Esophagus (tissue), 2 donors: Measurements from ENCODE around the gene CPEB1. TPM values are rescaled to one million over a fixed set of nuclear protein-coding genes. Genes with fewer than 3 reads are reported as not detected.

Experiments used
- H3K27ac ChIP-seq, 2 donors: one replicate each; pipeline ENCODE4 v1.5.1; 2013; ENCODE audit warnings: low read depth in 2 of 2, mild to moderate bottlenecking in 2 of 2, inconsistent platforms in 1 of 2, low read length in 1 of 2, moderate library complexity in 1 of 2
- H3K27me3 ChIP-seq, 2 donors: one replicate each; pipeline ENCODE4 v1.6.1; 2013; ENCODE audit warnings: low read length in 2 of 2, control low read depth in 1 of 2, mild to moderate bottlenecking in 1 of 2; ENCODE audit not compliant: insufficient read depth in 2 of 2, control insufficient read depth in 1 of 2
- H3K36me3 ChIP-seq, 2 donors: one replicate each; pipeline ENCODE4 v1.6.1; 2013; ENCODE audit warnings: low read length in 1 of 2; ENCODE audit not compliant: control insufficient read depth in 2 of 2, insufficient read depth in 2 of 2
- H3K4me1 ChIP-seq, 2 donors: one replicate each; pipeline ENCODE4 v1.6.1; 2013; ENCODE audit warnings: low read length in 1 of 2; ENCODE audit not compliant: control insufficient read depth in 2 of 2, insufficient read depth in 2 of 2
- H3K4me3 ChIP-seq, 2 donors: one replicate each; pipeline ENCODE4 v1.5.1; 2013; ENCODE audit warnings: low read length in 2 of 2, mild to moderate bottlenecking in 2 of 2, low read depth in 1 of 2, moderate library complexity in 1 of 2
- H3K9me3 ChIP-seq, 2 donors: one replicate each; pipeline ENCODE4 v1.6.1; 2013; ENCODE audit warnings: mild to moderate bottlenecking in 2 of 2, low read depth in 1 of 2, low read length in 1 of 2, moderate library complexity in 1 of 2; ENCODE audit not compliant: control insufficient read depth in 2 of 2, insufficient read depth in 1 of 2
- WGBS, 2 donors: extraction: QIAGEN DNeasy Blood & Tissue Kit; methylation state at CpG; one replicate each; pipeline ENCODE4 v1.1.7; 2013; 5-methylcytosine and 5-hydroxymethylcytosine counted together
- polyA plus RNA-seq, 2 donors: library from polyadenylated mRNA; stranded (reverse); fragments of 200-250 nt; gene quantifications; one replicate each; pipeline ENCODE4 v1.2.3, GENCODE V29; 2013
- donor health status: healthy with polysubstance abuse.
- donor health status: Bipolar disorder and iron deficiency.

The CPEB1 gene
- polyA plus RNA-seq, 2 donors: 0.41 to 0.79 TPM

DNA sequence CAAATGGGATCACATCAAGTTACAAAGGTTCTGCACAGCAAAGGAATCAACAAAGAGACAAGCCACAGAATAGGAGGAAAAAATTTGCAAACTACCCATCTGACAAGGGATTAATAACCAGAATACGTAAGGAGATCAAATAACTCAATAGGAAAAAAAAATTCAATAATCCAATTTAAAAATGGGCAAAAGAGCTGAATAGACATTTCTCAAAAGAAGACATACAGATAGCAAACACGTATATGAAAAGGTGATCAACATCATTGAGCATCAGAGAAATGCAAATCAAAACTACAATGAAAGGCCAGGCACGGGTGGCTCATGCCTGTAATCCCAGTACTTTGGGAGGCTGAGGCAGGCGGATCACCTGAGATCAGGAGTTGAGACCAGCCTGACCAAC lies 23.5 kb upstream of the CPEB1 start:
- Histone ChIP-seq H3K36me3 (no peaks in the 10 kb centered on the region), H3K27ac (no peak overlapping the region), H3K9me3 (no peaks in the 10 kb centered on the region), H3K27me3 (no peaks in the 10 kb centered on the region), H3K4me3 (no peak overlapping the region), H3K4me1 (no peaks in the 10 kb centered on the region)
- whole genome bisulfite sequencing, 2 donors: 84 to 91% methylated on average over 4 of the region's 4 CpGs

DNA sequence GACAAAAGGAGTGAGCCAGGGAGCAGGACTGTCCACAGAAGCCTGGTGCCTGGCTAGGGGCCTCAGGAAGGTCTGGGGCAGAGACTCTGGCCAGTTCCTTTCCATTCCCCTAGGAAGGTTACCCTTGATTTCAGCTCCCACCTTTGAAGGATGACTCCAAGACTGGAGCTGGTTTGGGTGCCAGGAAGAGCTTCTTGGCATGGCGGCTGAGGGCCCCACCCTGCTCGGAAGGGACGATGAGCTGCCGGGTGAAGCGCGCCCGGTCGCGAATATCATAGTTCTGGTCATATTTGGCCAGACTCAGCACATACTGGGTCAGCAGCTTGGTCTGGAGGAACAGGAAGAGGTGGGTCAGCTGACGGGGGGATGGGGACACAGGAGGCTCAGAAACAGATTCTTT lies 19.4 kb upstream of the CPEB1 start:
- Histone ChIP-seq H3K4me3 (no peak overlapping the region), H3K9me3 (no peaks in the 10 kb centered on the region), H3K27me3 (no peaks in the 10 kb centered on the region), H3K27ac (no peak overlapping the region), H3K4me1 (no peaks in the 10 kb centered on the region), H3K36me3 (no peaks in the 10 kb centered on the region)
- 89% methylated on average over 10 of the region's 10 CpGs for WGBS, 2 donors

DNA sequence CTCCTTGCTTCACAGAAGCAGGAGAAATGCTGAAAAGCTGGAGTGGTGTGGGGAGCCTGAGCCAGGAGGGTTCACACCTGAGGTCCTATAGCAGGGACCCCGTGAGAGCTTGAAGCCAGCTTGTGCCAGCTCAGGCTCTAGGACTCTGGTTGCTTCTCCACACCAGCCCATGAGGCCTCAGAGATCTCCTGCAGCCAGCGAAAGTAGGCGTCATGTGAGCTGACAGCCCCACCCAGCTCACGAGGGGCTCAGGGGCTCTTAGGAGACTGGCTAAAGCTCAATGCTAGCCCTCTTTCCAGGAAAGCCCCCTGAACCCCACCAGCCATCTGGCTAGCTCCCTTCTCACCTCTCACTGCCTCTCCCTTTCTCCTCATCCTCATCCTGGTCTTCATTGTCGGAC lies 16.9 kb upstream of the CPEB1 start:
- Histone ChIP-seq H3K36me3 (no peaks in the 10 kb centered on the region), H3K27me3 (no peaks in the 10 kb centered on the region), H3K4me3 (no peak overlapping the region), H3K9me3 (no peaks in the 10 kb centered on the region), H3K27ac (no peak overlapping the region), H3K4me1 (no peaks in the 10 kb centered on the region)
- WGBS, 2 donors: 83 to 87% methylated on average over 5 of the region's 5 CpGs

DNA sequence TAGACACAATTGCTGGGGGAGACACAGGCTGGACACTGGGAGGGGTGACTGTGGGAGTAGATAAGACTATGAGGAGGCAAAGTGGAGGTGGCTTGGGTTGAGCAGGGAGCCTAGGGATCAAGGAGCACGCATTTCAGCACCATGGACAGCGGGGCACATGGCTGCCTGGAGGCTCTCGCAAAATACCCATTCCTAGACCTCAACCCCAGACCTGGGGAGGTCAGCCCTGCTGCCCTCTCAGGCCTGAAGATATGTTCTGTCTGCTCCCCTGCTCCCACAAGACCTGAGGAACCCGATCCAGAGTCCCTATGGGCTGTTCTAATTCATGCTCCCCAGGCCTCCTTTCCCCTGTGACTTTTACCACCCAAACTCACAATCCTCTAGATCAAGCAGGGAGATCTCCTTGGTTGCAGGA lies 16.0 kb upstream of the CPEB1 start:
- no peaks in the 10 kb centered on the region for H3K27me3 ChIP-seq
- H3K4me3 ChIP-seq: no peak overlapping the region
- no peaks in the 10 kb centered on the region for H3K36me3 ChIP-seq
- WGBS, 2 donors: 19 to 24% methylated on average over 3 to 4 of the region's 4 CpGs
- H3K4me1 ChIP-seq: no peaks in the 10 kb centered on the region
- no peak overlapping the region for H3K27ac ChIP-seq
- H3K9me3 ChIP-seq: no peaks in the 10 kb centered on the region

- 84 to 87% methylated on average over 9 of the region's 9 CpGs for WGBS, 2 donors
- no peaks in the 10 kb centered on the region for H3K4me1 ChIP-seq
- no peaks in the 10 kb centered on the region for H3K27me3 ChIP-seq
- H3K27ac ChIP-seq: no peak overlapping the region
- no peaks in the 10 kb centered on the region for H3K36me3 ChIP-seq
- no peaks in the 10 kb centered on the region for H3K9me3 ChIP-seq
- no peak overlapping the region for H3K4me3 ChIP-seq
Observed at GRCh38 chr15:82662641-82663040, 15.5 kb upstream of the CPEB1 start.

GRCh38 chr15:82660378-82660777 lies 13.2 kb upstream of the CPEB1 start:
- Histone ChIP-seq H3K9me3 (no peaks in the 10 kb centered on the region), H3K36me3 (no peaks in the 10 kb centered on the region), H3K27me3 (no peaks in the 10 kb centered on the region), H3K4me3 (no peak overlapping the region), H3K4me1 (no peaks in the 10 kb centered on the region), H3K27ac (no peak overlapping the region)
- WGBS, 2 donors: 64 to 67% methylated on average over 1 of the region's 1 CpG

GRCh38 chr15:82656641-82657266 lies 9.6 kb upstream of the CPEB1 start:
- Histone ChIP-seq H3K4me3 (no peak overlapping the region), H3K36me3 (no peaks in the 10 kb centered on the region), H3K4me1 (no peaks in the 10 kb centered on the region), H3K27me3 (no peaks in the 10 kb centered on the region), H3K9me3 (no peaks in the 10 kb centered on the region), H3K27ac (no peak overlapping the region)
- 62 to 66% methylated on average over 7 of the region's 7 CpGs for WGBS, 2 donors

DNA sequence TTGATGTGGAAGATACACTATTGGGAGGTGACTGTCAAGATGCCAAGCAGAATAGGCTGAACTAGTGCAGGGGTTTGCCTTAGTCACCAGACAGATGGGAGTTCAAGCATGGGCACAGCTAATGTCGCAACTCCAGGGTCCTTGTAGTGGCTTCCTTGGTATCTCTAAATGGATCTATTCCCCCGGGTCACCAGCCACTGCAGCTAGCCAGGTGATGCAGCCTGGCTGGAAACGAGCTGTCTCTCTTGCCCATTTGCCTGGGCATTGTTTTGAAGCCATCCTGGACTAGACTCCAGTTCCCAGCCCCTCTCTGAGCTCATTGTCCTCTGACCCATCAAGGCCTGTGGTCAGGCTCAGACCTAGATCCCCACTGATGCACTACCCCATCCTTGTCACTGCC lies 8.4 kb upstream of the CPEB1 start:
- H3K27me3 ChIP-seq: no peaks in the 10 kb centered on the region
- 72 to 73% methylated on average over 3 of the region's 3 CpGs for WGBS, 2 donors
- no peak overlapping the region for H3K27ac ChIP-seq

DNA sequence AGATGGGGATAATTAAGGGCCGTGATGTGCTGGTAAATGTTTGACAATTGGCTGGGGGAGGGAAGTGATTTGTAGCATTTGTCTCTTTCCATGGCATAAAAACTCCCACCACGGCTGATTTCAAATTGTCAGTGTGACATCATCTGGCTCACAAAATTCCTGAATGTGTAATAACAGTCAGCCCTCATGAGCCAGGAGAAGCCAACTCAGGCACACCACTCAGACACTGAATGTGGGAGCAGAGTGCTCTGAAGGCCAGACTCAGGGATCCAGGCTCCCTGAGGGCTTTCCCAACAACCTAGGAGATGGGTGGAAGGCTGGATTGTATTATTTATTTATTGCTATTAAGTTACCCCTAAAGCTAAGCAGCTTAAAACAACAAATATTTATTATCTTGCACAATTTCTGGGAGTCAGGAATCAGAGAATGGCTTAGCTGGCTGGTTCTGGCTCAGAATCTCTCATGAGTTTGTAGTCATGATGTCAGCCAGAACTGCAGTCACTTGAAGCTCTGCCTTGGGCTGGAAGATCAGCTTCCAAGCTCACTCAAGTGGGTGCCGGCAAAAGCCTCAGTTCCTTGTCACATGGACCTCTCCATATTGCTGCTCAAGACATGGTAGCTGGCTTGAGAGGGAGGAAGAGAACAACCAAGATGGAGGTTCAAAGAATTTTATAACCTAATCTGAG lies 6.5 kb upstream of the CPEB1 start:
- Histone ChIP-seq H3K36me3 (no peaks in the 10 kb centered on the region), H3K9me3 (no peaks in the 10 kb centered on the region), H3K27me3 (peaks cover 0 to 6% of the 10 kb centered on the region in 2 donors), H3K4me3 (no peak overlapping the region), H3K27ac (no peak overlapping the region), H3K4me1 (no peaks in the 10 kb centered on the region)
- WGBS, 2 donors: 62 to 69% methylated on average over 3 of the region's 3 CpGs

More for the DNA sequence above, 8.4 kb upstream of the CPEB1 start:
- Histone ChIP-seq H3K4me3 (no peak overlapping the region), H3K4me1 (no peaks in the 10 kb centered on the region), H3K9me3 (no peaks in the 10 kb centered on the region), H3K36me3 (no peaks in the 10 kb centered on the region)

DNA sequence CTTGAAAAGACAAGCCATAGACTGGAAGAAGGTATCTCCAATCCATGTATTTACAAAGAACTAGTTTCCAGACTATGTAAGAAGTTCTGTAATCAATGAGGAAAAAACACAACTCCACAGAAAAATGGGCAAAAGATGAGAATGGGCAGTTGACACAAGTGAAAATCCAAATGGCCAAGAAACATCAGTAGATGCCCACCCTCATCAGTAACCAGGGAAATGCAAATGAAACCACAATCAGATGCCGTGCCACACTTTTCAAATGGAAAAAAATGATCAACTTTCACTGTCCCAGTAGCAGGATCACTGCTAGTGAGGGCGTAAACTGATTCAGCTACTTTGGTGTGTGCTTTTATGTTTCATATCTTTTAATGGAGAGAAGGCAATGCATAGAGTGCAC lies 4.5 kb upstream of the CPEB1 start:
- peaks cover 6% of the 10 kb centered on the region in 2 donors for H3K27me3 ChIP-seq
- peaks cover 7 to 9% of the 10 kb centered on the region in 2 donors for H3K4me1 ChIP-seq
- H3K4me3 ChIP-seq: no peak overlapping the region
- peaks cover 0 to 3% of the 10 kb centered on the region in 2 donors for H3K9me3 ChIP-seq
- 85 to 88% methylated on average over 2 of the region's 2 CpGs for WGBS, 2 donors
- H3K27ac ChIP-seq: no peak overlapping the region
- no peaks in the 10 kb centered on the region for H3K36me3 ChIP-seq
